Endothelial cell of umbilical vein (primary cell): ENCODE measurements around the gene DDX47. TPM values are rescaled to one million over a fixed set of nuclear protein-coding genes. Genes with fewer than 3 reads are reported as not detected.

Experiments used
- BruUV-seq: library from RNA; stranded (reverse); fragments of 400-500 nt; replicated peaks from 2 replicates; lab custom pipeline; 2021; lab: Mats Ljungman, UMichigan
- CTCF ChIA-PET: fragments of 300-600, 350-600 bp; sonication (Branson Sonifier 250); formaldehyde crosslinking; loops from one replicate; lab custom pipeline; 2021; ENCODE audit warnings: antibody characterized with exemption, inconsistent platforms; lab: Charles Lee
- POLR2A ChIA-PET: fragments of 300-600, 350-600 bp; sonication (Branson Sonifier 250); formaldehyde crosslinking; loops from one replicate; lab custom pipeline; 2021; ENCODE audit warnings: antibody characterized with exemption, inconsistent platforms; lab: Charles Lee
- DNase-seq: peaks from one replicate; pipeline ENCODE4 v3.0.0-alpha.2; 2011; ENCODE audit warnings: low read depth, low spot score
- FAIRE-seq: peaks from 2 replicates; lab custom pipeline; 2011; peaks lifted over from hg19 to GRCh38; lab: Jason Lieb, UNC
- H2AFZ ChIP-seq: 2 replicates; pipeline ENCODE4 v1.6.0; 2012; ENCODE audit warnings: low read depth, low read length, control low read depth, inconsistent platforms
- H3K27ac ChIP-seq: 2 replicates; pipeline ENCODE4 v1.5.1; 2011; ENCODE audit warnings: low read depth, mild to moderate bottlenecking, control low read depth, low read length, moderate library complexity; ENCODE audit not compliant: insufficient read depth
- H3K27me3 ChIP-seq, 2 experiments: 2 replicates each; pipeline versions ENCODE4 v1.6.0 to v1.6.1; 2011; ENCODE audit warnings: low read length in 2 of 2, mixed read lengths in 1 of 2; ENCODE audit not compliant: control insufficient read depth in 2 of 2, insufficient read depth in 2 of 2
- H3K36me3 ChIP-seq, 2 experiments: 2 replicates in 1 of 2; 3 replicates in 1 of 2; pipeline ENCODE4 v1.5.1; 2011; ENCODE audit warnings: low read length in 2 of 2, mild to moderate bottlenecking in 1 of 2, moderate library complexity in 1 of 2; ENCODE audit not compliant: control insufficient read depth in 2 of 2, insufficient read depth in 2 of 2; ENCODE audit errors: extremely low read depth in 1 of 2
- H3K4me1 ChIP-seq: 3 replicates; pipeline ENCODE4 v1.5.1; 2011; ENCODE audit warnings: mild to moderate bottlenecking, low read length; ENCODE audit not compliant: control insufficient read depth, insufficient read depth; ENCODE audit errors: extremely low read depth
- H3K4me2 ChIP-seq: 2 replicates; pipeline ENCODE4 v1.6.1; 2011; ENCODE audit warnings: low read length, control low read depth, mixed read lengths; ENCODE audit not compliant: insufficient read depth
- H3K4me3 ChIP-seq, 3 experiments: fragments of 200-600 bp in 1 of 3; sonication (generic), shearing (Covaris generic) in 1 of 3; replicated peaks in 1 of 3; 2 replicates each; pipeline ENCODE4 v1.5.1; 2011 to 2016; ENCODE audit warnings: control low read depth in 3 of 3, low read length in 3 of 3, mild to moderate bottlenecking in 2 of 3, inconsistent platforms in 1 of 3, low read depth in 1 of 3, moderate library complexity in 1 of 3; ENCODE audit not compliant: insufficient read depth in 1 of 3
- H3K79me2 ChIP-seq: 2 replicates; pipeline ENCODE4 v1.6.0; 2012; ENCODE audit warnings: low read length, inconsistent platforms; ENCODE audit not compliant: control insufficient read depth, insufficient read depth
- H3K9ac ChIP-seq: replicated peaks from 2 replicates; pipeline ENCODE3; 2011; ENCODE audit warnings: low read length, control low read depth; ENCODE audit not compliant: insufficient read depth; ENCODE audit errors: extremely low read depth
- H3K9me1 ChIP-seq: replicated peaks from 3 replicates; pipeline ENCODE4 v1.6.0; 2011; ENCODE audit warnings: mild to moderate bottlenecking, low read length; ENCODE audit not compliant: control insufficient read depth, insufficient read depth; ENCODE audit errors: extremely low read depth
- H3K9me3 ChIP-seq: replicated peaks from 2 replicates; pipeline ENCODE4 v1.5.1; 2012; ENCODE audit warnings: low read length, inconsistent platforms; ENCODE audit not compliant: control insufficient read depth, insufficient read depth
- H4K20me1 ChIP-seq: replicated peaks from 2 replicates; pipeline ENCODE3; 2011; ENCODE audit warnings: mild to moderate bottlenecking, low read length; ENCODE audit not compliant: control insufficient read depth, insufficient read depth; ENCODE audit errors: extremely low read depth
- EZH2 ChIP-seq: IDR thresholded peaks from 2 replicates; pipeline ENCODE4 v1.6.1; 2012; ENCODE audit warnings: borderline replicate concordance, low read depth, mild to moderate bottlenecking, moderate library complexity, low read length, inconsistent platforms; ENCODE audit not compliant: severe bottlenecking
- FOS ChIP-seq: IDR thresholded peaks from 2 replicates; pipeline ENCODE4 v1.6.1; 2011; ENCODE audit warnings: mild to moderate bottlenecking, low read length, moderate library complexity, borderline replicate concordance; ENCODE audit not compliant: insufficient read depth
- GATA2 ChIP-seq: IDR thresholded peaks from 2 replicates; pipeline ENCODE4 v1.7.0; 2011; ENCODE audit warnings: low read depth, mild to moderate bottlenecking, moderate library complexity, mixed read lengths, low read length; ENCODE audit not compliant: insufficient read length, insufficient read depth
- JUN ChIP-seq: IDR thresholded peaks from 2 replicates; pipeline ENCODE4 v1.6.1; 2011; ENCODE audit warnings: borderline replicate concordance, low read depth; ENCODE audit not compliant: insufficient read length, insufficient read depth
- MYC ChIP-seq: IDR thresholded peaks from one replicate; pipeline ENCODE4 v1.6.1; 2011; ENCODE audit warnings: mild to moderate bottlenecking, low read depth, low read length
- POLR2A ChIP-seq: IDR thresholded peaks from 2 replicates; pipeline ENCODE4 v1.6.1; 2012; ENCODE audit warnings: low read depth, mild to moderate bottlenecking, control low read depth, low read length
- POLR2AphosphoS5 ChIP-seq: IDR thresholded peaks from 2 replicates; pipeline ENCODE4 v1.6.1; 2012; ENCODE audit warnings: low read depth, mild to moderate bottlenecking, control low read depth, low read length, moderate library complexity; ENCODE audit not compliant: insufficient read depth
- dilution Hi-C: fragments of 300-500 bp; cut with MboI; formaldehyde crosslinking; loops from one replicate; pipeline ENCODE4 v1.15.0; 2019; ENCODE audit warnings: low sequenced_read_pairs; ENCODE audit not compliant: extremely low pct_ligation_motif_present
- intact Hi-C: fragments of 100-400 bp; cut with micrococcal nuclease; formaldehyde crosslinking; loops from one replicate; pipeline ENCODE4 v1.10.0; 2022
- polyA plus RNA-seq, 4 experiments: library from polyadenylated mRNA; depleted of rRNA in 3 of 4; stranded (reverse) in 3 of 4; unstranded in 1 of 4; fragments of >200 nt; gene quantifications; 2 replicates each; pipeline versions ENCODE4 v1.2.1 to v1.2.3, GENCODE V29; 2011 to 2012; ENCODE audit warnings: missing spikeins in 1 of 4
- total RNA-seq: library from RNA; stranded (reverse); gene quantifications from 2 replicates; pipeline ENCODE4 v1.2.3, GENCODE V29; 2021
- TF ChIP-seq, protein P1 (sequence below): IDR thresholded peaks from 2 replicates; pipeline ENCODE4 v1.6.1; 2011; ENCODE audit not compliant: insufficient read depth, insufficient read length
- TF ChIP-seq, protein P2 (sequence below), 2 donors: IDR thresholded peaks; 1 replicate in 1 of 2; 2 replicates in 1 of 2; pipeline ENCODE4 v1.5.1; 2011; ENCODE audit warnings: low read length in 2 of 2, mild to moderate bottlenecking in 2 of 2, moderate library complexity in 2 of 2, control low read depth in 1 of 2, inconsistent platforms in 1 of 2, low read depth in 1 of 2; ENCODE audit not compliant: insufficient read depth in 1 of 2; ENCODE audit errors: extremely low read depth in 1 of 2

DDX47 gene
- total and polyA plus RNA-seq, 2 donors (not counting 3 experiments of a cell fraction or from before 2014, with no cell fraction given) = 73.4 to 74.6 TPM

GRCh38 chr12:12807970-12808702 lies 5.0 kb upstream of the DDX47 start:
- ChIA-PET POLR2A (interaction anchor here (1.2 kb wide), 1 partner anchor 83 kb away, joined by 3 read pairs; the partner anchor contains the start of gene GPRC5A), CTCF (interaction anchor here (0.7 to 2.2 kb wide), 6 partner anchors 11 to 176 kb away, joined by 3 to 9 read pairs (median 4); no protein-coding TSS in a partner anchor)
- Histone ChIP-seq H3K36me3 (no peaks in the 10 kb centered on the region), H3K79me2 (no peaks in the 10 kb centered on the region), H4K20me1 (no peaks in the 10 kb centered on the region), H3K27ac (peak overlapping the region; percentile 100), H3K4me1 (peaks cover 44% of the 10 kb centered on the region), H2AFZ (no peak overlapping the region), H3K9ac (peak overlapping the region; percentile 96), H3K9me3 (no peaks in the 10 kb centered on the region), H3K27me3 (no peaks in the 10 kb centered on the region), H3K9me1 (no peaks in the 10 kb centered on the region), H3K4me2 (peak overlapping the region; percentile 88), H3K4me3 (peak overlapping the region in 1 of 3 experiments; percentile 45)
- BruUV-seq = TSS peak; percentile 78
- intact Hi-C loops (loop anchor here (1.0 kb wide), 3 partner anchors 20 to 293 kb away; no protein-coding TSS in a partner anchor), dilution Hi-C loops (no loop called here)
- FAIRE-seq (peak; percentile 73), DNase-seq (peak; percentile 95)
- TF ChIP-seq, protein P1, sequence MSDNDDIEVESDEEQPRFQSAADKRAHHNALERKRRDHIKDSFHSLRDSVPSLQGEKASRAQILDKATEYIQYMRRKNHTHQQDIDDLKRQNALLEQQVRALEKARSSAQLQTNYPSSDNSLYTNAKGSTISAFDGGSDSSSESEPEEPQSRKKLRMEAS = no peak
- TF ChIP-seq, protein P2, sequence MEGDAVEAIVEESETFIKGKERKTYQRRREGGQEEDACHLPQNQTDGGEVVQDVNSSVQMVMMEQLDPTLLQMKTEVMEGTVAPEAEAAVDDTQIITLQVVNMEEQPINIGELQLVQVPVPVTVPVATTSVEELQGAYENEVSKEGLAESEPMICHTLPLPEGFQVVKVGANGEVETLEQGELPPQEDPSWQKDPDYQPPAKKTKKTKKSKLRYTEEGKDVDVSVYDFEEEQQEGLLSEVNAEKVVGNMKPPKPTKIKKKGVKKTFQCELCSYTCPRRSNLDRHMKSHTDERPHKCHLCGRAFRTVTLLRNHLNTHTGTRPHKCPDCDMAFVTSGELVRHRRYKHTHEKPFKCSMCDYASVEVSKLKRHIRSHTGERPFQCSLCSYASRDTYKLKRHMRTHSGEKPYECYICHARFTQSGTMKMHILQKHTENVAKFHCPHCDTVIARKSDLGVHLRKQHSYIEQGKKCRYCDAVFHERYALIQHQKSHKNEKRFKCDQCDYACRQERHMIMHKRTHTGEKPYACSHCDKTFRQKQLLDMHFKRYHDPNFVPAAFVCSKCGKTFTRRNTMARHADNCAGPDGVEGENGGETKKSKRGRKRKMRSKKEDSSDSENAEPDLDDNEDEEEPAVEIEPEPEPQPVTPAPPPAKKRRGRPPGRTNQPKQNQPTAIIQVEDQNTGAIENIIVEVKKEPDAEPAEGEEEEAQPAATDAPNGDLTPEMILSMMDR (IDR thresholded peaks at IDR 0.05; ENCODE audit: extremely low read depth in 1 of 2, insufficient read depth in 1 of 2, low read depth in 1 of 2, low read length in 2 of 2) = no peak
- TF ChIP-seq GATA2 (peak; percentile 47), POLR2AphosphoS5 (peak; percentile 71), EZH2 (no peak), FOS (peak; percentile 77), POLR2A (no peak), JUN (peak; percentile 87), MYC (no peak)
